Fibroblast of the aortic adventitia (primary cell): ENCODE results near the gene B3GLCT. TPM values are rescaled to one million over a fixed set of nuclear protein-coding genes. Genes with fewer than 3 reads are reported as not detected.

Experiments
- DNase-seq: peaks from one replicate; pipeline ENCODE4 v3.0.0-alpha.2; 2010; ENCODE audit warnings: low read depth
- H3K4me3 ChIP-seq: 2 replicates; pipeline ENCODE4 v1.5.1; 2011; ENCODE audit warnings: low read depth, mild to moderate bottlenecking, control low read depth, low read length, moderate library complexity
- total RNA-seq: library from RNA; depleted of rRNA; stranded (reverse); fragments of >200 nt; gene quantifications from 2 replicates; pipeline ENCODE4 v1.2.3, GENCODE V29; 2012; ENCODE audit warnings: low replicate concordance
- TF ChIP-seq, protein P1 (sequence below): IDR thresholded peaks from 2 replicates; pipeline ENCODE4 v1.5.1; 2011; ENCODE audit warnings: mild to moderate bottlenecking, low read length, control low read depth, inconsistent platforms; ENCODE audit not compliant: insufficient read depth

B3GLCT gene
- total RNA-seq, 1 donor, result 11.6 TPM

DNA sequence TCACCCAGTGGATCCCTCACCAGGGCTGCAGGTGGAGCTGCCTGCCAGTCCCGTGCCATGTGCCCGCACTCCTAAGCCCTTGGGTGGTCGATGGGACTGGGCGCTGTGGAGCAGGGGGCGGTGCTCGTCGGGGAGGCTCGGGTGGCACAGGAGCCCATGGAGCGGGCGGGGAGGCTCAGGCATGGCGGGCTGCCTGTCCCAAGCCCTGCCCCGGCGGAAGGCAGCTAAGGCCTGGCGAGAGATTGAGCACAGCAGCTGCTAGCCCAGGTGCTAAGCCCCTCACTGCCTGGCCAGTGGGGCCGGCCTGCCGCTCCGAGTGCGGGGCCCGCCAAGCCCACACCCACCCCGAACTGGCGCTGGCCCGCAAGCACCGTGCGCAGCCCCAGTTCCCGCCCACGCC is 16.8 kb upstream of the B3GLCT start:
- no peak overlapping the region for H3K4me3 ChIP-seq
- TF ChIP-seq, protein P1, sequence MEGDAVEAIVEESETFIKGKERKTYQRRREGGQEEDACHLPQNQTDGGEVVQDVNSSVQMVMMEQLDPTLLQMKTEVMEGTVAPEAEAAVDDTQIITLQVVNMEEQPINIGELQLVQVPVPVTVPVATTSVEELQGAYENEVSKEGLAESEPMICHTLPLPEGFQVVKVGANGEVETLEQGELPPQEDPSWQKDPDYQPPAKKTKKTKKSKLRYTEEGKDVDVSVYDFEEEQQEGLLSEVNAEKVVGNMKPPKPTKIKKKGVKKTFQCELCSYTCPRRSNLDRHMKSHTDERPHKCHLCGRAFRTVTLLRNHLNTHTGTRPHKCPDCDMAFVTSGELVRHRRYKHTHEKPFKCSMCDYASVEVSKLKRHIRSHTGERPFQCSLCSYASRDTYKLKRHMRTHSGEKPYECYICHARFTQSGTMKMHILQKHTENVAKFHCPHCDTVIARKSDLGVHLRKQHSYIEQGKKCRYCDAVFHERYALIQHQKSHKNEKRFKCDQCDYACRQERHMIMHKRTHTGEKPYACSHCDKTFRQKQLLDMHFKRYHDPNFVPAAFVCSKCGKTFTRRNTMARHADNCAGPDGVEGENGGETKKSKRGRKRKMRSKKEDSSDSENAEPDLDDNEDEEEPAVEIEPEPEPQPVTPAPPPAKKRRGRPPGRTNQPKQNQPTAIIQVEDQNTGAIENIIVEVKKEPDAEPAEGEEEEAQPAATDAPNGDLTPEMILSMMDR, result no peak
- no peak for DNase-seq

DNA sequence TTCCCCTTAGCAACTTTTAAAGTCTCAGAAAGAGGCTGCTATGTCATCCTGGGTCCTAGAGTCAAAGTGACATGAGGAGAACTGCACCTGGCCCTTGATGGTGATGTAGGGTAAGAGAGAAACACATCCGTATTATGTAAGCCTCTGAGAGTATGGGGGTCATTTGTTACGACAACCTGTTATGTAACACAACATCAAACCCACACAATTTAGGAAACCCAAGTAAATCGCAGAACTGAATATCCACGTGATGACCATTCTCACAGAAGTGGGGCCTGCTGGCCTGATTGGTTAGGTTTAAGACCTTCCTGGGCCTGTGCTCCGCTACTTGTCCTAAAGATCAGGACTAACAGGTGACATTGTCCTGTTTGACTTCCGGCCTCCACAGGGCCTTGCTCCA is 15.3 kb upstream of the B3GLCT start:
- no peak for DNase-seq
- TF ChIP-seq, protein P1, result no peak
- H3K4me3 ChIP-seq, result no peak overlapping the region

DNA sequence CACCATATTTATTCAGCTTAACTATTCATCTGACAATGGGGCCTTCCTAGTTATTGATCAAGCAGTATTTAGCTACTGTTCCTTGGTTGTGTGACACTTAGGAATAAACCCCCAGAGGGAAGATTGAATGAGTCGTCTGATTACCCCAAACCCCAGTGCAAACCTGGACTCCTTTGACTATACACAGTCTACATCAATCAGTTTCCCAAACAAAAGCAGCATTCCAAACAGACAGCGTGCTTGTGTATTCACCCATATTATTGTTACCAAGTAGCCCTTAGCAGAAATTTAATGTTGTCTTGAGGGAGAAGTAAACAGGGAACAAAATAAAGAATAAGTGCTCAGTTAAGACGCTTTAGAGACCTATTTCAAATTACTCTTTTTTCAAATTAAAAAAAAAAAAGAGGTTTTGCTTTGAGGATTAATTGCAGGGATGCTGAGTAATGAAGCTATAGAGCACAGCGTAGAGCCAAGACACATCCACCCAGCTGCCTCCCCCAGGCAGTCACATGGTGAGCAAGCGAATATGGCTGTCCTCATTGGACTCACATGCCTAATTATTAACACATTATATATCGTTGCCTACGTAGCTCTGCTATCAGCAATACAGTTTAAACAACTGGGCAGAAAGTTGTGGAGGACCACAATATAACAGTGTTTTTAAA is 14.7 kb upstream of the B3GLCT start:
- no peak for DNase-seq
- H3K4me3 ChIP-seq, result no peak overlapping the region
- TF ChIP-seq, protein P1, result no peak

DNA sequence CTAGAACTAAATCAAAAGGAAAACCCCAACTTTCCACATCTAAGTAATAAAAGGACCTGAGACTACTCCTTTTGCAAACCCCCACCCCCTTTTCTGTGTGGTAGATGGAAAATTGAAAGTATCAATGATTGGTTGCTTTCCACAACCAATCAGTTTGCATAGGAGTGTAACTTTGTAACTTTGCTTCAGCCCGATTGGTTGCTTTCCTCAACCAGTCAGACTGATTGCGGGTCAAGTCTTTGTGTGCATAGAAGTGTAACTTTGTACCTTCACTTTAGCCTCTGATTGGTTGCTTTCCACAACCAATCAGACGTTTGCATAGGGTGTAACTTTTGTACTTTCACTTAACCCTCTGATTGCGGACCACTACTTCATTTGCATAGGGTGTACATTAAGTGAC is 8.0 kb upstream of the B3GLCT start:
- TF ChIP-seq, protein P1, result no peak
- no peak overlapping the region for H3K4me3 ChIP-seq
- DNase-seq, result no peak

DNA sequence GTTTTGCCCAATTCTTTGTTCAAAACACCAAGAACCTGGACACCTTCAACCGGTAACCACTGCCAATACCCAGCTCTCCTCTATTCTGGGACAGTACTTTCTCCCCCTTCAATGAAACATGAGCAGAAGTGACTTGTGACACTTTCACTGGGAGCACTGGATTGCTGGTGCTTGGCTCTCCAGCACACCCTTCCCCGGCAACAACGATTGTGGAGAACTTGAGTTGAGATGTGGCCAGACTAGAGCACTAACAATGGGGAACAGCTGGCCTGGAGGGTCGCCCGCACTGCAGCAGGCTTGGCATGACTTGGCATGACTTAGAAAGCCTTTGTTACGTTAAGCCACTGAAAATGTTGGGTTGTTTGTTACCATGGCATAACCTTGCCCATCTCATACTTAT is 7.5 kb upstream of the B3GLCT start:
- TF ChIP-seq, protein P1, result no peak
- DNase-seq, result no peak
- no peak overlapping the region for H3K4me3 ChIP-seq

DNA sequence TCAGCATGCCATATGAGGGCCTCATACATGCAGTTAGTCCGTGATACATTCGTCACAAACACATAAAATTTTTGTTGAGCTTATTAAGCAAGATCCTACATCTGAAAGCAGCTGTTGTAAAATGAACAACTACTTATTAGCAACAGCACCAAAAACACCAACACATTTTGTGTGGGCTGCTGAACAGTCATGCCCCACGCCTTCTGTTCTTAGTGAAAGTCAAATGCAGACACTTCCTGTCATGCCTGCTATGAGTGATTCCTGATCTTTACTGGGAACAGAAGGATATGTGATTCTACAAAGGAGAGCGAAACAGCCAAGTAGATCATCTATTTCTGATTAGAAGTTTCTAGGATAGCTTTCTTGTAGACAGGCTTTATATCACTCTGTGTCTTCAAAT is 4.2 kb upstream of the B3GLCT start:
- no peak for DNase-seq
- H3K4me3 ChIP-seq, result no peak overlapping the region
- TF ChIP-seq, protein P1, result no peak

DNA sequence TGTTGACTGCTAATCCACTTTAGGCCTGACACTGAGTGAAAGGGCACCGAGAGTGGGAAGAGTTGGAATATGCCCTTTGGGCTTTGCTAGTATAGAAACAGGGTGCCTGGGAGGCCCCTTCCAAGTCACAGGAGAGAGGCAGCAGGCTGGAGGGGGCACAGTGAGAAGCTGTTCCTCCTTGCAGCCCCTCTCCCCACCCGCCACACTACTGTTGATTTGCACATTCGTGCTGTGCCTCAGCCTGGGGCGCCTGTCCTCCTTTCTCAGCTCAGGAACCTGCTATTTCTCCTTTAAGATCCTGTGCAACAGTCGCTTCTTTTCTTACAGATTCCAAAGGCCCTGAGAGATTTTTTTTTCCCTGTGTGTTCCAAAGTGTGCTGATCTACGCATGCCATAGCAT is 2.8 kb upstream of the B3GLCT start:
- no peak overlapping the region for H3K4me3 ChIP-seq
- no peak for DNase-seq
- TF ChIP-seq, protein P1, result no peak
